ENCODE results near the gene FUS. TPM values are rescaled to one million over a fixed set of nuclear protein-coding genes. Genes with fewer than 3 reads are reported as not detected.

FUS gene
- total RNA-seq, 4 donors from 2014 or later = 12.5 to 69.9 (median 40.0) TPM

GRCh38 chr16:31184888-31185287 lies 4.9 kb downstream of the FUS start:
- Histone ChIP-seq H3K36me3 (peaks cover 19 to 78% of the 10 kb centered on the region in 2 donors), H3K27ac (no peak overlapping the region), H3K27me3 (no peaks in the 10 kb centered on the region), H3K4me1 (peaks cover 0 to 60% (median 23%) of the 10 kb centered on the region in 3 donors), H3K4me3 (no peak overlapping the region), H3K9me3 (no peaks in the 10 kb centered on the region)
- WGBS, 2 donors (ENCODE audit: low coverage in 1 of 2) = 75 to 100% methylated on average over 1 to 4 of the region's 14 CpGs
- TF ChIP-seq POLR2A (IDR thresholded peaks at IDR 0.05) = no peak
- TF ChIP-seq, protein P1, sequence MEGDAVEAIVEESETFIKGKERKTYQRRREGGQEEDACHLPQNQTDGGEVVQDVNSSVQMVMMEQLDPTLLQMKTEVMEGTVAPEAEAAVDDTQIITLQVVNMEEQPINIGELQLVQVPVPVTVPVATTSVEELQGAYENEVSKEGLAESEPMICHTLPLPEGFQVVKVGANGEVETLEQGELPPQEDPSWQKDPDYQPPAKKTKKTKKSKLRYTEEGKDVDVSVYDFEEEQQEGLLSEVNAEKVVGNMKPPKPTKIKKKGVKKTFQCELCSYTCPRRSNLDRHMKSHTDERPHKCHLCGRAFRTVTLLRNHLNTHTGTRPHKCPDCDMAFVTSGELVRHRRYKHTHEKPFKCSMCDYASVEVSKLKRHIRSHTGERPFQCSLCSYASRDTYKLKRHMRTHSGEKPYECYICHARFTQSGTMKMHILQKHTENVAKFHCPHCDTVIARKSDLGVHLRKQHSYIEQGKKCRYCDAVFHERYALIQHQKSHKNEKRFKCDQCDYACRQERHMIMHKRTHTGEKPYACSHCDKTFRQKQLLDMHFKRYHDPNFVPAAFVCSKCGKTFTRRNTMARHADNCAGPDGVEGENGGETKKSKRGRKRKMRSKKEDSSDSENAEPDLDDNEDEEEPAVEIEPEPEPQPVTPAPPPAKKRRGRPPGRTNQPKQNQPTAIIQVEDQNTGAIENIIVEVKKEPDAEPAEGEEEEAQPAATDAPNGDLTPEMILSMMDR (IDR thresholded peaks at IDR 0.05) = no peak
- no peak for TF ChIP-seq POLR2AphosphoS5 (IDR thresholded peaks at IDR 0.05)
- no peak for TF ChIP-seq EP300 (IDR thresholded peaks at IDR 0.05)
- ATAC-seq = no peak

- Histone ChIP-seq H3K9me3 (no peaks in the 10 kb centered on the region), H3K27me3 (no peaks in the 10 kb centered on the region), H3K4me1 (peaks cover 0 to 60% (median 23%) of the 10 kb centered on the region in 3 donors), H3K27ac (no peak overlapping the region), H3K4me3 (no peak overlapping the region), H3K36me3 (peaks cover 23 to 82% of the 10 kb centered on the region in 2 donors)
- TF ChIP-seq EP300 (IDR thresholded peaks at IDR 0.05) (no peak), POLR2A (IDR thresholded peaks at IDR 0.05) (no peak), POLR2AphosphoS5 (IDR thresholded peaks at IDR 0.05) (no peak)
- TF ChIP-seq, protein P1 (IDR thresholded peaks at IDR 0.05) = no peak
- WGBS, 2 donors (ENCODE audit: low coverage in 1 of 2) = 46 to 51% methylated on average over 5 of the region's 5 CpGs
- no peak for ATAC-seq
Observed at GRCh38 chr16:31185339-31185738, 5.4 kb downstream of the FUS start.

DNA sequence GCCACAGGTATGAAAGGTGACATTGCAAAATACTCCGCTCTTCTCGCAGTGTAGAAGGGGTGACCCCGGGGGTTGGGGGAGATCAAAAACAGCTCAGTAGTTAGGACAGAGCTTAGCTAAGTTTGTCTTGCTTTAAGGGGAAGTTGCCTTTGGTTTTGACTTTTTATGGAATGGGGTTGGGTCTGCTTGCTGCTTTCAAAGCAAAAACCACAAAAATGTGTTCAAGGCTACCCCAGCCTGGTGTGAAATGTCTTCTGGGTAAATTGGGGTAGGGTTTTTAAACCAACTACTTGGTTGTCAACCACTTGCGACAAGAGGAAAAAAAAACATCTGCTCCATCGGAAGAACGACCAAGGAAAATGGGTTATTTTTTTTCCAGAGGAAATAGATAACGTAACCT lies 6.2 kb downstream of the FUS start:
- H3K36me3 ChIP-seq = peaks cover 29 to 91% of the 10 kb centered on the region in 2 donors

DNA sequence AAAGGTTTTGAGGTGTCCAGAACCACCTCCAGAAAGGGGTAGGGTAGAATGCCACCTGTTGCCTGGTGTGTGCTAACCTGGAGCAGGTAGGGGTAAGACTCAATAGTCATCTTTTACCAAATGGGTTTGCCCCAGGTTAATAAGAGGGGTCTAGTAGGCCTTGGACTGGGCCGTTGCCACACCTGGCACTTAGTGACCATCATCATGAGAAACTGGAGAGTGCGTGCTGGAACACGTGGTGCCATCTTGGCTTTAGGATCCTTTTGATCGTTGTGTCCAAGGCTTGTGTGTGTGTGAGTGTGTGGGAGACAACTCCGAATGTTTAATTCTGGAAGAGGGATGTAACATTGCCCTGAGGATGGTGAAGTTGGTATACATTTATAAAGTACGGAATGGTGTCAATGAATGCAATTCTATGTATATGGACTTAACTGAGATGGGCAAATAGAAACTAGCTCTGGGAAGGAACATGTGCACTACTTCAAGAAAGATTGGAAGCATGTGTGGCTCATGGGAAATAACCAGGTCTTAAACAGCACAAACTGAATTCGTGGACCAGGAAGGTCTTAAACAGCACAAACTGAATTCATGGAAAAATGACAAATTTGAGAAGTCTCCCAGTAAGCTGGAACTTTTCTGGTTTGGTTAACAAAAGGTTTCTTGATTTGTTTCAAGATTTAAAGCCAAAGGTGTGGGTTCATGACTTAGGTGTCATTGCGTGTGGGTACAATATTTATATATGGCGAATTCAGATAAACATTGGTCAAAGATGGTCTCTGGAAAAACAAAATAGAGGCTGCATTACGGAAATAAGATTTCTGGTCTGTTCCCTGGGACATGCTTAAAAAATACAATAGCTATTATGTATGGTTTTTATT lies 7.2 kb downstream of the FUS start:
- no peaks in the 10 kb centered on the region for H3K9me3 ChIP-seq
- no peaks in the 10 kb centered on the region for H3K27me3 ChIP-seq
- no peak overlapping the region for H3K27ac ChIP-seq
- 62 to 66% methylated on average over 7 to 10 of the region's 10 CpGs for WGBS, 2 donors (ENCODE audit: low coverage in 1 of 2)
- H3K4me3 ChIP-seq = no peak overlapping the region
- ATAC-seq = no peak
- TF ChIP-seq POLR2A (IDR thresholded peaks at IDR 0.05) (no peak), POLR2AphosphoS5 (IDR thresholded peaks at IDR 0.05) (no peak), EP300 (IDR thresholded peaks at IDR 0.05) (no peak)
- TF ChIP-seq, protein P1 (IDR thresholded peaks at IDR 0.05) = no peak
- peaks cover 0 to 48% (median 16%) of the 10 kb centered on the region in 3 donors for H3K4me1 ChIP-seq
- H3K36me3 ChIP-seq = peaks cover 32 to 100% of the 10 kb centered on the region in 2 donors

More for the DNA sequence above, 6.2 kb downstream of the FUS start:
- Histone ChIP-seq H3K9me3 (no peaks in the 10 kb centered on the region), H3K4me3 (no peak overlapping the region), H3K27me3 (no peaks in the 10 kb centered on the region), H3K4me1 (peaks cover 0 to 58% (median 23%) of the 10 kb centered on the region in 3 donors), H3K27ac (no peak overlapping the region)
- ATAC-seq = no peak
- WGBS, 2 donors (ENCODE audit: low coverage in 1 of 2) = 53 to 65% methylated on average over 4 to 7 of the region's 7 CpGs
- TF ChIP-seq EP300 (IDR thresholded peaks at IDR 0.05) (no peak), POLR2A (IDR thresholded peaks at IDR 0.05) (no peak), POLR2AphosphoS5 (IDR thresholded peaks at IDR 0.05) (no peak)
- TF ChIP-seq, protein P1 (IDR thresholded peaks at IDR 0.05) = no peak

DNA sequence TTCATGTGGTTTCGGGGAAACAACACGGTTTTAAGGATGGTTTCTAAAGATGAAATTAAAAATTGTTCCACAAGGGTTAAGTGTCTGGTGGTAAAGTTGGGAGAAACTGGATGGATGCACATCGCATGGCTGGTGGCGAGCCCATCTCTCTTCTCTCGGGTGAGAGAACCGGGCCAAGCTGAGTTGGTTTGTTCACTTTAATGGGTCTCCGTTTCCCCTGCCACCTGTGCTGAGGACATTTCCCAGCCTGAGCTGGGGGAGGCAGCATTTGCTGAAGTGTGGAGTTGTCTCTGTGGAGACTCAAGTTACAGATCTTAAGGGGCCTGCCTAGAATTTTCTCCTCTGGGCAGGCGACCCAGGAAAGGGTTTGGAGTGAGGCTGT lies 7.9 kb downstream of the FUS start:
- Histone ChIP-seq H3K27me3 (no peaks in the 10 kb centered on the region), H3K36me3 (peaks cover 32 to 100% of the 10 kb centered on the region in 2 donors), H3K4me3 (no peak overlapping the region), H3K27ac (no peak overlapping the region), H3K9me3 (no peaks in the 10 kb centered on the region), H3K4me1 (peaks cover 0 to 41% (median 9%) of the 10 kb centered on the region in 3 donors)
- ATAC-seq = no peak
- TF ChIP-seq POLR2AphosphoS5 (IDR thresholded peaks at IDR 0.05) = no peak
- TF ChIP-seq EP300 (IDR thresholded peaks at IDR 0.05) = no peak
- TF ChIP-seq, protein P1 (IDR thresholded peaks at IDR 0.05) = no peak
- TF ChIP-seq POLR2A (IDR thresholded peaks at IDR 0.05) = no peak
- WGBS, 2 donors (ENCODE audit: low coverage in 1 of 2) = 64 to 74% methylated on average over 6 to 8 of the region's 8 CpGs

Measured in gastroesophageal sphincter (tissue), 4 donors.